ENCODE measurements around the gene MARCHF4.

DNA sequence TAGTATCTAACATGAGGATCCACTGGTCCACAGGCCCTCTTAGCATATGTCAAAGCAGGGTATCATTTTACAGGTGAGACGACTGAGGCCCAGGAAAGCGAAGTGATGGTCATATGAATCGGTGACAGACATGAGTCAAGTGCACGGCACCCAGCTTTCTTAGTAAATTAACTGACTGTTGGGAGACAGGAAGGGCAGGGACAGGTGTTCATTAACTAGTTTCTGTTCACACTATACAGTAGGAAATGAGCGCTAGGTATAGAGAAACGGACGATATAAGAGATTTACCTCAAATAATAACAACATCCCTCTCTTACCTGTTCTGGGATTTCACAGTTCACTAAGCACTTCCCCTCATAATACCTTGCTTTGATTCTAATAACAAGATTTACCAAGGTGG is 38.3 kb upstream of the MARCHF4 start:
- TF ChIP-seq, protein P1, sequence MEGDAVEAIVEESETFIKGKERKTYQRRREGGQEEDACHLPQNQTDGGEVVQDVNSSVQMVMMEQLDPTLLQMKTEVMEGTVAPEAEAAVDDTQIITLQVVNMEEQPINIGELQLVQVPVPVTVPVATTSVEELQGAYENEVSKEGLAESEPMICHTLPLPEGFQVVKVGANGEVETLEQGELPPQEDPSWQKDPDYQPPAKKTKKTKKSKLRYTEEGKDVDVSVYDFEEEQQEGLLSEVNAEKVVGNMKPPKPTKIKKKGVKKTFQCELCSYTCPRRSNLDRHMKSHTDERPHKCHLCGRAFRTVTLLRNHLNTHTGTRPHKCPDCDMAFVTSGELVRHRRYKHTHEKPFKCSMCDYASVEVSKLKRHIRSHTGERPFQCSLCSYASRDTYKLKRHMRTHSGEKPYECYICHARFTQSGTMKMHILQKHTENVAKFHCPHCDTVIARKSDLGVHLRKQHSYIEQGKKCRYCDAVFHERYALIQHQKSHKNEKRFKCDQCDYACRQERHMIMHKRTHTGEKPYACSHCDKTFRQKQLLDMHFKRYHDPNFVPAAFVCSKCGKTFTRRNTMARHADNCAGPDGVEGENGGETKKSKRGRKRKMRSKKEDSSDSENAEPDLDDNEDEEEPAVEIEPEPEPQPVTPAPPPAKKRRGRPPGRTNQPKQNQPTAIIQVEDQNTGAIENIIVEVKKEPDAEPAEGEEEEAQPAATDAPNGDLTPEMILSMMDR (IDR thresholded peaks at IDR 0.05; ENCODE audit: extremely low read depth in 1 of 2, insufficient read depth in 1 of 2, low read depth in 1 of 2, low read length in 2 of 2), result no peak
- TF ChIP-seq POLR2AphosphoS5 (IDR thresholded peaks at IDR 0.05; ENCODE audit: insufficient read depth, low read depth, low read length), result no peak
- no peak for TF ChIP-seq EZH2 (IDR thresholded peaks at IDR 0.05; ENCODE audit: borderline replicate concordance, low read depth, low read length, severe bottlenecking)
- no peak for TF ChIP-seq MYC (IDR thresholded peaks at IDR 0.05; ENCODE audit: low read depth, low read length)
- TF ChIP-seq GATA2 (IDR thresholded peaks at IDR 0.05; ENCODE audit: insufficient read depth, insufficient read length, low read depth, low read length), result no peak
- no peak for TF ChIP-seq POLR2A (IDR thresholded peaks at IDR 0.05; ENCODE audit: low read depth, low read length)
- TF ChIP-seq, protein P2, sequence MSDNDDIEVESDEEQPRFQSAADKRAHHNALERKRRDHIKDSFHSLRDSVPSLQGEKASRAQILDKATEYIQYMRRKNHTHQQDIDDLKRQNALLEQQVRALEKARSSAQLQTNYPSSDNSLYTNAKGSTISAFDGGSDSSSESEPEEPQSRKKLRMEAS (IDR thresholded peaks at IDR 0.05; ENCODE audit: insufficient read depth, insufficient read length), result no peak

Measured in endothelial cell of umbilical vein (primary cell).